Pulmonary artery endothelial cell (primary cell): ENCODE results near the gene CHRND. TPM values are rescaled to one million over a fixed set of nuclear protein-coding genes. Genes with fewer than 3 reads are reported as not detected.

Experiments
- DNase-seq: peaks from one replicate; pipeline ENCODE4 v3.0.0-alpha.2; 2011; ENCODE audit warnings: low read depth, low spot score
- total RNA-seq: library from RNA; depleted of rRNA; stranded (reverse); fragments of >200 nt; gene quantifications from 2 replicates; pipeline ENCODE4 v1.2.3, GENCODE V29; 2014

The CHRND gene
- total RNA-seq, 1 donor from 2014 or later: not detected

DNA sequence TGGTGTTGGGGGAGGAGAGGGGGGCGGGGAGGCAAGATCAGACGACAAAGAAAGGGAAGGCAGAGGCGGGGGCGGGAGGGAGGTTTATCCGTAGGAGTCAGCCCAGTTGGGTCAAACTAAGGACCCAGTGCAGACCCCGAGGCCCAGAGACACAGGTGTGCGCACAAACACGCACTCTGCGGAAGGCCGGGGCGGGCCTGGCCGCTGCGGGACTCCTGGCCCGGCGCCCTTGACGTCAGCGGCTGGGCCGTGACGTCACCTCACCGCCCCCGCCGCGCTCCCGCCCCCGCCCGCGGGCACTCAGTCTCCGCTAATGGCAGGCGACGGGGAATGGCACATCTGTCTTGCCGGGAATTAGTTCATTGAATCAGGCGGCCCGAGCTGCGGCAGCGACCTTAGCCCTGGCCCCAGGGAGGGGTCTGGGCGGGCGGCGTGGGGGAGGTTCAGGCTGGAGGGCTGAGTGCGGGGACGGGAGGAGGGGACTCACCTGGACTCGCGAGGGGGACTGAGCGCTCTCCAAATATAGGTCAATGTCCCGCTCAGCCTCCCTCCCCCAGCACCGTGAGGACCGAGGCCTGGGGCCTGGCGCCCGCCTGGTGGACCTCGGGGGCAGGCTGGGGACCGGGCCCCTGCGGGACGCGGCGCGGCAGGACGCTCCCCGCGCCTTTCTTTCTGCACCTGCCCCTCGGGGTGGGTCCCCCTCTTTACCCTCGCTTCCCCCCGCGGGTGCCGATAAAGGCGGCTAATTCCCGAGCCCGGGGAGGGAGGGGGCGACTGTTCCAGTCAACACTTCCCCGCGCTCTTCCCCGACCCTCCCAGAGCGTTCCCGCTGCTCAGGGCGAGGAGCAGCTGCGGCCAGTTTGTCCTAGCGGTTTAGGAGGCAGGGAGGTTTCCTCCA, 22.8 kb upstream of the CHRND start:
- no peak for DNase-seq

DNA sequence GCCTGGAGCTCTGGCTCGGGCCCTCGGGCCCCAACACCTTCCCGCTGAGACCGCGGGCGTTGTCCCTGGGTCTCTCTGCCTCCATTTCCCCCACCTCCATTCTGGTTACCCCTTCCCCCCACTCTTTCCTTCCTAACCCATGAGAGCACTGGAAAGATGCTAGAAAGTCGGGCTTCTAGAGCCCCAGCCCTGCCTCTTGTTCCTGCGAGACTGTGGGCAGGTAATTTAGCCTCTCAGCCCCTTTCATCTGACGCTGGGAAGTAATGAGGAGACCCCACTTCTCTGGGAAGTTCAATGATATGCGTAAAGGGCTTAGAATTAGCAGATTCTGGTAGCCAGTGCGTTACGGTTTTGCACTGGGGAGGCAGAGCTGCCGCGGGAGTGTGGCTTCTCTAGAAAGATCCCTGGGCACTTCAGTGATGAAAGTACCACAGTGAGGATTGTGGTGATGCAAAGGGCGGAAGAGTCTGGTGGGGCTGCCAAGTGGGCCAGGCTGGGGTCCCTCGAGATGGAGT, 22.1 kb upstream of the CHRND start:
- no peak for DNase-seq

DNA sequence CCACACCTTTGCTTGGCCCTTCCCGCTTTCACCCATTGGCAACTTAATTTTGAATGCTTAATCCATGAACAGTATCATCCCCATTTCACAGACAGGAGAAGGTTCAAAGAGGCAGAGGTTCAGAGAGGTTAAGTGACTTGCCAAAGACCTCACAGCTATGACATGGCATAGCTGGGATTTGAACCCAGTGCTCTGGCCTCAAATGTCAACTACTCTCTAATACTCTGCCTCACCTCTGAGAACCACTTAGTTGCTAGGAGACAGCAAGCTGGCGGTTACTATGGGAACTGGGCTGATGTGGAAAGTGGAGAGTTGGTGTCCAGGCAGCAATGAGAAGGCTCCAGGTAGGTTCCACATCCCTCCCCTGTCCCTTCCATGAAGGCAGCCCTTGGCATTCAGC, 21.5 kb upstream of the CHRND start:
- no peak for DNase-seq

DNA sequence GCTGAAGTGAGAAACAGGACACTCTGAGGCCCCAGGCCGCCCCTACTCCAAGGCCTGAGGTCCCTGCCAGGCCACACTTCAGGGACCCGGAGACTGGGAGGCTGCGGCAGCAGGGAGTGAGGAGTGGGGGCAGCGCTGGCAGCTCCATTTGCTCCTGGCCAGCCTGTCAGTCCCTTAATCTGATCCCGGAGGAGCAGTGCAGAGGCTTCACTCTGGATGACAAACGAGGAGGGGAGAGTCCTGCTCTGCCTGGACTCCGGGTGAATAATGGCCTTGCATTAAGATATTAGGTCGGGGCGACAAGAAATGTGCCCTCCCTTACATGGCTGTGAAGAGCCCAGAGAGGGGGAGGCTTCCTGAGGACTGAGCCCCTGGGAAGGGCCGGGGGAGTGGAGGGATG, 20.1 kb upstream of the CHRND start:
- DNase-seq: no peak

DNA sequence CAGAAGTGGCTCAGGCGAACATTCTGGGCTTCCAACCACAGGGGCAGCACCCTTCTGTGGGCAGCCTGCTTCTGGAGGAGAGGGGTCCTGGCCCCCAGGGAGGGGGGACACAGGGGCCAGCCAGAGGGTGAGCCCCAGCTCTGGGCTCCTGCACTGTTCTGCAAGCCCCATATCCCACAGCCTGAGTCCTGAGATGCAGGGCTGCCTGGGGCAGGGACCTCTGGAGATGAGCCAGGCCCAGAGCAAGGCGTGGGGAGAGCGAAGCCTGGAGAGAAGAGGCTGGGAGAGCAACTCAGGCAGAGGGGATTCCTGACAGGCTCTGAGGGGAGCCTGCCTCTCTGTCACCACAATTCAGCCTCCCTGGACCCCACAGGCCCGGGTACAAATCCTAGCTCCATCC, 19.3 kb upstream of the CHRND start:
- no peak for DNase-seq

DNA sequence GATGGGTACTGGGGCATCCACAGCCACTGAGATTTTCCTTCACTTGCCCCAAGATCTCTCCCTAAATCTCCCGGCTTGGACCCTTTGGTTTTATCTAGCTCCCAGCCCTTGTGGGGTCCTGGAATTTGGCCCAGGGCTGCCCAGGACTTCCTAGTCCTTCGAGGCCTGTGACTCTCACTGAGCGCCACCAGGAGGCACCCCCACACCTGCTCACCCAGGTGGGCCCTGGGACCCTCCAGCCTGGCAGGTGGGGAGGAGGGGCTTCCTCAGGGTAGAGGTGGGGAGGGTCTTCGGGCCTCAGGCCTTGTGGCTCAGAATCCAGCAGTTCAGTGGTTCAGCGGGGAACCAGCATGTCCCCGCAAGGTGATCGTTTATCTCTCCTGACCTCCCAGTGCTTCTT, 17.7 kb upstream of the CHRND start:
- no peak for DNase-seq

DNA sequence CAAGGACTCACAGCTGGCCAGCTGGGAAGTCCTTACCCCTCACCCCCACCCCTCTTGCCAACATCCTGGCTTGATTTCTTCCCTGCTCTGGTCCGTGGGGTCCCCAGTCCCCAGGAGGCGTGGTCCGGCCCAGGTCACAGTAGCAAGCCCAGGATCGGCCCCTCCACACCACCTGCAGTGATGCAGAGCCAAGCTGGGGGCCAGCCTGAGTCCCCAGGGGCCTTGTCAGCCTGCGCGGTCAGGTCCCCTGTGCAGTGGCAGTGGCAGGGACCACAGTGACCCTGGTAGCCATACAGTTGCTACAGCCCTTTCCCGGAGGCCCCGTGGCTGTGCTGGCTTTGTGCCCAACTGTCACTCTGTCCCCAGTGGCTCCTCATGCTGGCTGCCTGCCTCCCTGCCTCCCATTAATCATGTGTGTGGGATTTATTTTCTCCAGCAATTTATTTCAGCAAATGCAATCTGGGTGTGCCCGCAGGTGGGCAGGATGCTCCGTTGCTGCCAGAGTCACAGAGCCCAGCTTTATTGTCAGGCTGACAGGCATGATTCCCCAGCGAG, 14.5 kb upstream of the CHRND start:
- no peak for DNase-seq

DNA sequence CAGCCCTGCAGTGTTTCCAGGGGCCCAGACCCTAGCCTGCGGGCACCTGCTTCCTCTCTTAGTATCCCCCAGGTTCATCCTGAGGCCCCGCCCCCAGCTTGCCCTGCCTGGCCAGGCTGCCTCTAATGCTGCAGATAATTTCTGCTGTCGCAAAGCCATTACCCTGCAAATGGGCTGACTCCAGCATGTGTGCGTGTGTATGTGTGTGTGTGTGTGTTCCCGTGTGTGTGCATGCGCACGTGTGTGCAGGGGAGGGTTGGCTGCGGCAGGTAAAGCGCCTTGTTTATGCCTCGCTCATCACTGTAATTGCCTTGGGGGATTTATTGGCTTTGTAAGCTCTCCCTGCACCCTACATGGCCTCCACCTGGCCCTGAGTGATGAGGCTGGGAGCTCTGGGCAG, 13.4 kb upstream of the CHRND start:
- DNase-seq: no peak

DNA sequence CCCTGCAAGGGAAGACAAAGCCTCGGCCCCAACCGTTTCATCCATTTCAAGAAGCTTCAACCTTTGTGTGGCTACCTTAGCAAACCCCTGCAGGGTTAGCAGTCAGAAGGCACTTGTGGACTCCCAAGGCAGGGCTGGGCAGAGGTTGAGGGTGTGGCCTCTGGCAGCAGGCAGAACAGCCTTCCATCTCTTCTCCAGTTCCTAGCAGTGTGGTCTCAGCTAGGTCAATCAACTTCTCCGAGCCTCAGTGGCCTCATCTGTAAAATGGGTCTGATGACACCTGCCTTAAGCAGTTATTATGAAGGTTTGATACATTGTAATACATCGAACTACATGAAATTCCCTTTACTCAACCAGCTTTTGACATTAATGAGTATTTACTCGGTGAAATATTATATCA, 12.6 kb upstream of the CHRND start:
- DNase-seq: no peak

DNA sequence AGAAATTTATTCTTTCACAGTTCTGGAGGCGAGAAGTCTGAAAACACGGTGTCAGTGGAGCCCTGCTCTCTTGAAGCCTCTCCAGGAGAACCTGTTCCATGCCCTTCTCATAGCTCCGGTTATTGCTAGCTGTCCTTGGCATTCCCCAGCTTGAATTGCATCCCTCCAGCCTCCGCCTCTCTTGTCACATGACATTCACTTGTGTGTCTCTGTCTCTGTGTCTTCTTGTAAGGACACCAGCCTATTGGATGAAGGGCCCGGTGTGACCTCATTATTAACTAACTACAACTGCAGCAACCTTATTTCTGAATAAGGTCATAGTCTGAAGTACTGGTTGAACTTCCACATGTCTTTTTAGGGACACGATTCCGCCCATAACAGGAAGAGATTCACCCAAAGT, 10.3 kb upstream of the CHRND start:
- DNase-seq: no peak

DNA sequence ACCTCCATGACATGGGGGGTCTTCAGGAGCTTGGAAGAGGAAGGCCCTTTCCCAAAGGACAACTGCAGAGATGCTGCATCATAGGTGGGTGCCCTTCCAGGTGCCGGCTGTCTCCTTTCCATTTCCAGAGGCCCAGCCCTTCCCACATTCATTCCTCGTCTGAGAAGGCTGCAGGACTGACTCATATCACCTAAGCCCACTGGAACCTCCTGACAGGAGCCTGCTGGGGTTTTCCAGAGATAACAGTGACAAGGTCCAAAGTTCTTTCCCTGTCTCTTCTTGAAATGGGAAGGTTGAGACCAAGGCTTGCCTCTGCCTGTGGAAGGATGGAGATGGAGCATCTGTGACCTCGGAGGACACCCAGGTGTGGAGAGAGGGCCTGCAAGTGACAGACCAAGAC, 9.4 kb upstream of the CHRND start:
- no peak for DNase-seq

DNA sequence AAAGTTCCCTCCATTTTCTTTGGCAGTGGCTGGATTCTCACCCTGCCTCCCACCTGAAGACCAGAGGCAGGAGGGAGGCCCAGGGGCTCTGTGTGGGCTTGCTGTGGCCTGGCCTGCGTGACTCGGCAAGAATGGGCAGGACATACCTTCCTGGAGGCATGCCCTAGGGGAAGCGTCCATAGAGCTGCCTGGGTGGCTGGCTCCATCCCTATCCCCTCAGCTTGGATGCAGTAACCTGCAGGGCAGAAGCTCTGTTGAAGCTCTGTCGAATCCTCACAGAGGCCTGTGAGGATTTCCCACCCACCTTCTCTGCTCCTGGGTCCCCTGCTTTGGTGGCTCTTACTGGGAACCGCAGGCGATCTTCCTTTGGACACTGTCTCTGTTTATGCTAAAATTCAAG, 7.1 kb upstream of the CHRND start:
- no peak for DNase-seq

DNA sequence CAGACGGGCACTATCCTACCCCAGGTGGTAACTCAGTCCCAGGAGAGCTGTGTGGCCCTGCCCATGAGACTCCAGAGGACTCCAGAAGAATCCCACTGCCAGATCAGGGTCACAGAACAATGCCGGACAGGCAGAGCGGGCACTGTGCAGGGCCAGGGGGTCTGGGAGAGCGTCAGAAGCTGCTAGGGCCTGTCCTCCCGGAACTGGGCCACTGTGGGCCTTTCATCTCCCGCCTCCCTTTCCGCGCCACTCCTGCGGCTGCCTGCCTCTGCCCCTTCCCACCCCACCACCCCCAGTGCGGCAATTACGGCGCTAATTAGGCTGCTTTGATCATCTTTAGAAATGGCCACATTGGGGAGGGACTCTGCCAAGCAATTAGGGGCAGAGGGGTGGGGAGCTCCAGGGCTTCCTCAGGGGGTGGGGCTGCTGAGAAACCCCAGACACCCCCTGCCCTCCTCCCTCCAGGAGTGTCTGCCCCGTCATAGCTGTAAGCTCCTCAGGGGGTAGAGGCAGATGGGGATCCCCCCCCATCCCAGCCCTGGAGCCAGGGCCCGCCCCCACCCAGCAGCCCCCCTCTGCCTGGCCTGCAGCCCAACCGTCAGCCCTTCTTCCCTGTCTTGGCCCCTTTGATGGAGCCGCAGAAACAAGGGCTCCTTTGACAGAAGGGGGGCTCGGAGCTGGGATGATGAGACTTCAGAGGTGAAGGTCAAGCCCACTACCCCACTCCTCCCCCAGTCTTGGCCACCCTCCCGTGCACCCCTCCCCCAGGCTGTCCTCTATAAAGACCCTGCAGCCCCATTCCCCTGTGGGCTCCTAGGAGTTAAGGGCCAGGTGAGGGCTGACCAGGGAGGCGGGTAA, 6.2 kb upstream of the CHRND start, which contains the start of gene PRSS56:
Gene PRSS56, plus strand, starts transcription at position 808 of the 858 bp plus-strand sequence. CDS start 211 bp downstream, outside the sequence.
- DNase-seq: no peak

DNA sequence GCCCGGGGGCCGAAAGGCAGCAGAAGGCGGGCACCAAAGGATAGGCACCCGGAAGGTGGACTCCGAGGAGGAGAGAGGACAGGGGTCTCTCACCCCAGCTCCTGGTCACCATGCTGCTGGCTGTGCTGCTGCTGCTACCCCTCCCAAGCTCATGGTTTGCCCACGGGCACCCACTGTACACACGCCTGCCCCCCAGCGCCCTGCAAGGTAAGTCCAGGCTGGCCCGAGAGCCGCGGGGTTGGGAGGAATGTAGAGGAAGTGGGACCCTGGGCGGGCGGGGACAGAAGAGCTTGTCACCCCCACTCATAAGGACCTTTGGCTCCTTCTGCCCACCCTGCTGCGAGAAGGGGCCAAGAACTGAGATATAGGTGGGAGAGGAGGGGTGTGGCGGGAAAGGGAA, 5.5 kb upstream of the CHRND start:
- no peak for DNase-seq

DNA sequence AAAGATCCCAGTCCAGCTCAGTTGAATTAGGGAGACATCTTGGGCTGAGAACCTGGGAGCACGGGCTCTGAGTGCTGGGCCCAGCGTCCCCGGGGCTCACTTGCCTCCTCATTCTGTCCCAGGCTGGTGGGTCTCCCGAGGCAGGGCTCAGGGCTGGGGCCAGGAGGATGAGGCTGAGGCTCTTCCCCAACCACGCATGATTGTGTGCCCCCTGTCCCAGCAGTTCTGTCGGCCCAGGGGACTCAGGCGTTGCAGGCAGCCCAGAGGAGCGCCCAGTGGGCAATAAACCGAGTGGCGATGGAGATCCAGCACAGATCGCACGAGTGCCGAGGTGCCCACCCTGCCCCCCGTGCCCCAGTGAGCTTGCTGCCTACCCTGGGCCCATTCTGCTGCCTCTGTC, 4.9 kb upstream of the CHRND start:
- DNase-seq: no peak

DNA sequence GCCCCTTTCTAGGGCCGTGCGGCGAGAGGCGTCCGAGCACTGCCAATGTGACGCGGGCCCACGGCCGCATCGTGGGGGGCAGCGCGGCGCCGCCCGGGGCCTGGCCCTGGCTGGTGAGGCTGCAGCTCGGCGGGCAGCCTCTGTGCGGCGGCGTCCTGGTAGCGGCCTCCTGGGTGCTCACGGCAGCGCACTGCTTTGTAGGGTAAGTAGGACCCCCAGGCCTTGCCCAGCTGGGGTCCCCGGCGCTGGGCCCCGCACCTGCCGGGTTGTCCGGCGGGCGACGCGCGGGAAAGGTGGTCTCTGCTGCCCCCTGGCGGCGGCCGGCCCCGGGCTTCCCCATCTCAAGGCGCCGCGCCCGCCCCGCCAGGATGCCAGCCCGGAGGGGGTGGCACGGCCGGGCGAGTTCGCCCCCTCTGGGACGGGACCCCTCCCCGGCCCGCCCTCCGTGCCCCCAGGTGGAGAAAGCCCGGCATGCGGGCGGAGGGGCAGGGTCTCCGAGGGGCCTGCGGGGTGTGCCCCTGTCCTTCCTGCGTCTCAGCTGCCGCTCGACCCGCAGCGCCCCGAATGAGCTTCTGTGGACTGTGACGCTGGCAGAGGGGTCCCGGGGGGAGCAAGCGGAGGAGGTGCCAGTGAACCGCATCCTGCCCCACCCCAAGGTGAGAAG, 3.9 kb upstream of the CHRND start:
- DNase-seq: no peak

DNA sequence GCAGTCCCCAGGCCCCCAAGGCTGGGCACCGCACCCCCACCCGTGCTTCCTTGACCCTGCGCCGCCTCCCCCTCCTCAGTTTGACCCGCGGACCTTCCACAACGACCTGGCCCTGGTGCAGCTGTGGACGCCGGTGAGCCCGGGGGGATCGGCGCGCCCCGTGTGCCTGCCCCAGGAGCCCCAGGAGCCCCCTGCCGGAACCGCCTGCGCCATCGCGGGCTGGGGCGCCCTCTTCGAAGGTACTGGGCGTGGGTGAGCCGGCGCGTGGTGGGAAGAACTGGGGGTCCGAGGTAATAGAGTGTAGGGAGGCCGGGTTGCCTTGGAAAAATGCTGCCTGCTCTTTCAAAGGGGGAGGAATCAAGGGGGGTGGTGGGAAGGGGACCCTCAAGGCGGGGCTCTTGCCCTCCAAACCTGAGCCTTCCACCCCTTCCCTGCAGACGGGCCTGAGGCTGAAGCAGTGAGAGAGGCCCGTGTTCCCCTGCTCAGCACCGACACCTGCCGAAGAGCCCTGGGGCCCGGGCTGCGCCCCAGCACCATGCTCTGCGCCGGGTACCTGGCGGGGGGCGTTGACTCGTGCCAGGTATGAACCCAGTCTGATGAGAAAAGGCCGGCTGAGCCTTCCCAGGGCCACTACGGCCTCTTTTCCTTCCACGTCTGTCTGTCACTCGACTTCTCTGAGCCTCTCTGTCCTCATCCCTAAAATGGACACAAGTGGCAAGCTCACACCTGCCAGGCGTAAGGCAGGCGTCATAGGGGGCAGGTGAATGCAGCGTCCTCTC, 3.1 kb upstream of the CHRND start:
- no peak for DNase-seq

DNA sequence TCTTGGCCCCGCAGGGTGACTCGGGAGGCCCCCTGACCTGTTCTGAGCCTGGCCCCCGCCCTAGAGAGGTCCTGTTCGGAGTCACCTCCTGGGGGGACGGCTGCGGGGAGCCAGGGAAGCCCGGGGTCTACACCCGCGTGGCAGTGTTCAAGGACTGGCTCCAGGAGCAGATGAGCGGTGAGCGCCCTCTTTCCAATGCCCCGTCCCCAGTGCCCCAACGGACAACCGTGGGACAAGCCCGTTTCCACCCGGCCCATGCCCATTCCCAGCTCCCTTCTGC, 2.6 kb upstream of the CHRND start:
- no peak for DNase-seq

DNA sequence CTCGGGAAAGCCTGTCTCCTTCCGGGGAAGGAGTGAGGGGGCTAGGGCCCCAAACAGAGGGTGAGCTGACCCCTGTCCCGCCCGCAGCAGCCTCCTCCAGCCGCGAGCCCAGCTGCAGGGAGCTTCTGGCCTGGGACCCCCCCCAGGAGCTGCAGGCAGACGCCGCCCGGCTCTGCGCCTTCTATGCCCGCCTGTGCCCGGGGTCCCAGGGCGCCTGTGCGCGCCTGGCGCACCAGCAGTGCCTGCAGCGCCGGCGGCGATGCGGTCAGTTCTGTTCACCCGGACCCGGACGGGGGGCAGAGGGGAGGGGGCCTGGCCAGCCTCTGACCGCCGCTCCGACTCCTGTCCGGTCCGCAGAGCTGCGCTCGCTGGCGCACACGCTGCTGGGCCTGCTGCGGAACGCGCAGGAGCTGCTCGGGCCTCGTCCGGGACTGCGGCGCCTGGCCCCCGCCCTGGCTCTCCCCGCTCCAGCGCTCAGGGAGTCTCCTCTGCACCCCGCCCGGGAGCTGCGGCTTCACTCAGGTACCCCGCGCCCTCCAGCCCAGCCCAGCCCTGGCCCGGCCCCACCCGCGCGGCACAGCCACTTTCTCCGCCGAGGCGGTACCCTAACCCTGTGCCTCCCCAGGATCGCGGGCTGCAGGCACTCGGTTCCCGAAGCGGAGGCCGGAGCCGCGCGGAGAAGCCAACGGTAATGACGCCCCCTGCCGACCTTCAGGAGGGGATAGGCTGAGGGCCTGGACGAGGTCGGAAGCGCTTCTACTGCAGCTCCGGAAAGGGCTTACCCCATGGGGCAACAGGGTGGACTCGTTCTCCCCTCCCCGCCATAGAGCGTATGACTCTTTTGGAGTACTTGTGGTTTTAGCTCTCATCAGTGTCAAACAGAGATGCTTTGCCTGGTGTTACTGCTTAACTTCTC, 2.0 kb upstream of the CHRND start:
- DNase-seq: no peak

DNA sequence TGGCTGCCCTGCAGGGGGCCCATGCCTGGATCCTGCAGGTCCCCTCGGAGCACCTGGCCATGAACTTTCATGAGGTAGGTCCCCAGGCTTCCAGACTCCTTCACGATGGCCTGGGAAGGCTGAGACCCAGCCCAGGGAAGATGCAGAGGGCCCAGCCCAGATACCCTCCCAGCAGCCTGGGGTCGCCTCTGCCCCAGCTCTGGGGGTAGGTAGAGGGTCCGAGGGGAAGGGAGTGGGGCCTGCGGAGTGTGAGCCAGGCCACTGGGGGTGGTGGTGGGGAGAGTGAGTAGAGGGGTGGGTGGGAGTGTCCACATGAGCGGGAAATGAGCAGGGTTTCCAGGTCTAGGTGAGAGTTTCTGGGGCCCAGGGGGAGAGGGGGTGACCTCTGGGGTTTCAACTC, 1.2 kb upstream of the CHRND start:
- DNase-seq: no peak
